Sigmoid colon (tissue), 4 donors: ENCODE results near the gene TRPT1.

ENCODE experiments used
- EP300 ChIP-seq, 4 donors: sonication (generic); formaldehyde crosslinking; IDR thresholded peaks; one replicate each; pipeline ENCODE4 v1.6.1; 2017; ENCODE audit warnings: antibody characterized with exemption in 4 of 4
- POLR2A ChIP-seq, 2 donors: fragments of 450-650 bp; IDR thresholded peaks; one replicate each; pipeline ENCODE4 v1.6.1; 2016; ENCODE audit warnings: antibody characterized with exemption in 2 of 2, mild to moderate bottlenecking in 2 of 2, moderate library complexity in 2 of 2
- POLR2AphosphoS5 ChIP-seq, 4 donors: sonication (generic); formaldehyde crosslinking; IDR thresholded peaks; one replicate each; pipeline ENCODE4 v1.6.1; 2017; ENCODE audit warnings: antibody characterized with exemption in 4 of 4
- TF ChIP-seq, protein P1 (sequence below), 4 experiments: fragments of 450-650 bp in 3 of 4; fragments of 200-600 bp in 1 of 4; IDR thresholded peaks; one replicate each; pipeline ENCODE4 v1.5.1; 2016 to 2019; ENCODE audit warnings: antibody characterized with exemption in 4 of 4, mild to moderate bottlenecking in 3 of 4, moderate library complexity in 2 of 4

DNA sequence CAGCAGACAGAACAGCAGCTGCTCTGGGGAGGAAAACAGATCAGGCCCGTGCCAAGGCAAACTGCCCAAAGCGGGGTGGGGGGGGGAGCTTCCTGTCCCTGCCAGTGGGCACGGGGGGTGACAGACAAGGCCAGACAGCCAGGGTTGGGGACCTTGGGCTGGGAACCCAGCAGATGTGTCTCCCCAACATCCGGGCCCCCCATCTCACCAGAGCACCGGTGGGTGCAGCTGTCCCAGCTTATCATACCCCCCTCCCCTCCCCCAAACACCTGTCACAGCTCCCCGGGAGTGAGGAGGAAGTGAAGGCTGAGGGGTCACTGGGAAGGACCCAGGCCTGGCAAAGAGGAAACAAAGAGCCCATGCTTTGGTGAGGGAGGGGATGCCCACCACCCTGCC lies 19.4 kb upstream of the TRPT1 start:
- TF ChIP-seq, protein P1, sequence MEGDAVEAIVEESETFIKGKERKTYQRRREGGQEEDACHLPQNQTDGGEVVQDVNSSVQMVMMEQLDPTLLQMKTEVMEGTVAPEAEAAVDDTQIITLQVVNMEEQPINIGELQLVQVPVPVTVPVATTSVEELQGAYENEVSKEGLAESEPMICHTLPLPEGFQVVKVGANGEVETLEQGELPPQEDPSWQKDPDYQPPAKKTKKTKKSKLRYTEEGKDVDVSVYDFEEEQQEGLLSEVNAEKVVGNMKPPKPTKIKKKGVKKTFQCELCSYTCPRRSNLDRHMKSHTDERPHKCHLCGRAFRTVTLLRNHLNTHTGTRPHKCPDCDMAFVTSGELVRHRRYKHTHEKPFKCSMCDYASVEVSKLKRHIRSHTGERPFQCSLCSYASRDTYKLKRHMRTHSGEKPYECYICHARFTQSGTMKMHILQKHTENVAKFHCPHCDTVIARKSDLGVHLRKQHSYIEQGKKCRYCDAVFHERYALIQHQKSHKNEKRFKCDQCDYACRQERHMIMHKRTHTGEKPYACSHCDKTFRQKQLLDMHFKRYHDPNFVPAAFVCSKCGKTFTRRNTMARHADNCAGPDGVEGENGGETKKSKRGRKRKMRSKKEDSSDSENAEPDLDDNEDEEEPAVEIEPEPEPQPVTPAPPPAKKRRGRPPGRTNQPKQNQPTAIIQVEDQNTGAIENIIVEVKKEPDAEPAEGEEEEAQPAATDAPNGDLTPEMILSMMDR (IDR thresholded peaks at IDR 0.05), result no peak
- no peak for TF ChIP-seq POLR2A (IDR thresholded peaks at IDR 0.05)
- no peak for TF ChIP-seq POLR2AphosphoS5 (IDR thresholded peaks at IDR 0.05)
- TF ChIP-seq EP300 (IDR thresholded peaks at IDR 0.05), result no peak
